ENCODE measurements around the gene PAXX.
"Not testable (repeated sequence)": the region's sequence is repeated elsewhere in the genome, so short reads cannot be mapped to it uniquely, and the experiment has no call there.

Gene PAXX

GRCh38 chr9:136997830-136998234 is 5.6 kb downstream of the PAXX start:
- WGBS, 2 experiments (ENCODE audit: insufficient coverage in 2 of 2): 94 to 95% methylated on average over 11 to 12 of the region's 18 CpGs
- H3K27ac ChIP-seq (ENCODE audit: low read depth, low read length, severe bottlenecking): no peak overlapping the region

GRCh38 chr9:137000177-137000930 is 8.1 kb downstream of the PAXX start:
- Histone ChIP-seq H3K4me1 (ENCODE audit: control insufficient read depth, insufficient read depth, low read length, poor library complexity, severe bottlenecking) (peaks cover 13% of the 10 kb centered on the region), H3K27ac (ENCODE audit: low read depth, low read length, severe bottlenecking) (no peak overlapping the region), H3K36me3 (ENCODE audit: control insufficient read depth, insufficient read depth, low read length) (no peaks in the 10 kb centered on the region), H3K9me3 (ENCODE audit: control insufficient read depth, low read length) (no peaks in the 10 kb centered on the region), H3K4me3 (ENCODE audit: extremely low read depth, insufficient read depth, low read length, poor library complexity, severe bottlenecking) (no peak overlapping the region)
- WGBS, 2 experiments (ENCODE audit: insufficient coverage in 2 of 2): 93 to 97% methylated on average over 6 of the region's 10 CpGs

More at GRCh38 chr9:136997830-136998234, 5.6 kb downstream of the PAXX start:
- no peak overlapping the region for H3K4me3 ChIP-seq (ENCODE audit: extremely low read depth, insufficient read depth, low read length, poor library complexity, severe bottlenecking)
- peaks cover 12% of the 10 kb centered on the region for H3K36me3 ChIP-seq (ENCODE audit: control insufficient read depth, insufficient read depth, low read length)
- H3K9me3 ChIP-seq (ENCODE audit: control insufficient read depth, low read length): no peaks in the 10 kb centered on the region
- H3K4me1 ChIP-seq (ENCODE audit: control insufficient read depth, insufficient read depth, low read length, poor library complexity, severe bottlenecking): peaks cover 19% of the 10 kb centered on the region

GRCh38 chr9:137001857-137002645 is 9.8 kb downstream of the PAXX start:
- H3K4me3 ChIP-seq (ENCODE audit: extremely low read depth, insufficient read depth, low read length, poor library complexity, severe bottlenecking): no peak overlapping the region
- H3K27ac ChIP-seq (ENCODE audit: low read depth, low read length, severe bottlenecking): no peak overlapping the region
- H3K4me1 ChIP-seq (ENCODE audit: control insufficient read depth, insufficient read depth, low read length, poor library complexity, severe bottlenecking): peaks cover 3% of the 10 kb centered on the region
- 87 to 90% methylated on average over 13 to 16 of the region's 20 CpGs for WGBS, 2 experiments (ENCODE audit: insufficient coverage in 2 of 2)
- no peaks in the 10 kb centered on the region for H3K36me3 ChIP-seq (ENCODE audit: control insufficient read depth, insufficient read depth, low read length)
- H3K9me3 ChIP-seq (ENCODE audit: control insufficient read depth, low read length): no peaks in the 10 kb centered on the region

GRCh38 chr9:137002646-137003041 is 10.4 kb downstream of the PAXX start:
- 94 to 95% methylated on average over 10 of the region's 10 CpGs for WGBS, 2 experiments (ENCODE audit: insufficient coverage in 2 of 2)
- no peaks in the 10 kb centered on the region for H3K36me3 ChIP-seq (ENCODE audit: control insufficient read depth, insufficient read depth, low read length)
- no peaks in the 10 kb centered on the region for H3K9me3 ChIP-seq (ENCODE audit: control insufficient read depth, low read length)
- H3K27ac ChIP-seq (ENCODE audit: low read depth, low read length, severe bottlenecking): no peak overlapping the region
- no peak overlapping the region for H3K4me3 ChIP-seq (ENCODE audit: extremely low read depth, insufficient read depth, low read length, poor library complexity, severe bottlenecking)
- peaks cover 3% of the 10 kb centered on the region for H3K4me1 ChIP-seq (ENCODE audit: control insufficient read depth, insufficient read depth, low read length, poor library complexity, severe bottlenecking)

GRCh38 chr9:137004285-137004684 is 12.1 kb downstream of the PAXX start:
- H3K4me3 ChIP-seq (ENCODE audit: extremely low read depth, insufficient read depth, low read length, poor library complexity, severe bottlenecking); H3K4me1 ChIP-seq (ENCODE audit: control insufficient read depth, insufficient read depth, low read length, poor library complexity, severe bottlenecking); H3K36me3 ChIP-seq (ENCODE audit: control insufficient read depth, insufficient read depth, low read length); H3K9me3 ChIP-seq (ENCODE audit: control insufficient read depth, low read length); H3K27ac ChIP-seq (ENCODE audit: low read depth, low read length, severe bottlenecking): not testable (repeated sequence)
- WGBS, 2 experiments (ENCODE audit: insufficient coverage in 2 of 2): 57 to 72% methylated on average over 7 to 12 of the region's 17 CpGs

GRCh38 chr9:137006116-137007003 is 14.1 kb downstream of the PAXX start:
- Histone ChIP-seq H3K4me3 (ENCODE audit: extremely low read depth, insufficient read depth, low read length, poor library complexity, severe bottlenecking) (no peak overlapping the region), H3K9me3 (ENCODE audit: control insufficient read depth, low read length) (no peaks in the 10 kb centered on the region), H3K36me3 (ENCODE audit: control insufficient read depth, insufficient read depth, low read length) (no peaks in the 10 kb centered on the region), H3K4me1 (ENCODE audit: control insufficient read depth, insufficient read depth, low read length, poor library complexity, severe bottlenecking) (no peaks in the 10 kb centered on the region), H3K27ac (ENCODE audit: low read depth, low read length, severe bottlenecking) (no peak overlapping the region)
- 92% methylated on average over 14 to 22 of the region's 24 CpGs for WGBS, 2 experiments (ENCODE audit: insufficient coverage in 2 of 2)

- 85 to 87% methylated on average over 22 to 26 of the region's 30 CpGs for WGBS, 2 experiments (ENCODE audit: insufficient coverage in 2 of 2)
- Histone ChIP-seq H3K27ac (ENCODE audit: low read depth, low read length, severe bottlenecking) (no peak overlapping the region), H3K36me3 (ENCODE audit: control insufficient read depth, insufficient read depth, low read length) (no peaks in the 10 kb centered on the region), H3K9me3 (ENCODE audit: control insufficient read depth, low read length) (no peaks in the 10 kb centered on the region), H3K4me1 (ENCODE audit: control insufficient read depth, insufficient read depth, low read length, poor library complexity, severe bottlenecking) (no peaks in the 10 kb centered on the region), H3K4me3 (ENCODE audit: extremely low read depth, insufficient read depth, low read length, poor library complexity, severe bottlenecking) (no peak overlapping the region)
These were observed 15.0 kb downstream of the PAXX start for GRCh38 chr9:137007108-137007815.

- Histone ChIP-seq H3K9me3 (ENCODE audit: control insufficient read depth, low read length) (no peaks in the 10 kb centered on the region), H3K4me3 (ENCODE audit: extremely low read depth, insufficient read depth, low read length, poor library complexity, severe bottlenecking) (no peak overlapping the region), H3K36me3 (ENCODE audit: control insufficient read depth, insufficient read depth, low read length) (no peaks in the 10 kb centered on the region), H3K4me1 (ENCODE audit: control insufficient read depth, insufficient read depth, low read length, poor library complexity, severe bottlenecking) (no peaks in the 10 kb centered on the region), H3K27ac (ENCODE audit: low read depth, low read length, severe bottlenecking) (no peak overlapping the region)
- WGBS, 2 experiments (ENCODE audit: insufficient coverage in 2 of 2): 87 to 89% methylated on average over 9 to 13 of the region's 13 CpGs
These were observed 15.6 kb downstream of the PAXX start for GRCh38 chr9:137007816-137008270.

GRCh38 chr9:137008312-137008711 is 16.1 kb downstream of the PAXX start:
- H3K9me3 ChIP-seq (ENCODE audit: control insufficient read depth, low read length): no peaks in the 10 kb centered on the region
- H3K36me3 ChIP-seq (ENCODE audit: control insufficient read depth, insufficient read depth, low read length): no peaks in the 10 kb centered on the region
- no peak overlapping the region for H3K4me3 ChIP-seq (ENCODE audit: extremely low read depth, insufficient read depth, low read length, poor library complexity, severe bottlenecking)
- WGBS, 2 experiments (ENCODE audit: insufficient coverage in 2 of 2): 87 to 91% methylated on average over 16 to 17 of the region's 22 CpGs
- no peaks in the 10 kb centered on the region for H3K4me1 ChIP-seq (ENCODE audit: control insufficient read depth, insufficient read depth, low read length, poor library complexity, severe bottlenecking)
- H3K27ac ChIP-seq (ENCODE audit: low read depth, low read length, severe bottlenecking): no peak overlapping the region

GRCh38 chr9:137009217-137009616 is 17.0 kb downstream of the PAXX start:
- Histone ChIP-seq H3K4me1 (ENCODE audit: control insufficient read depth, insufficient read depth, low read length, poor library complexity, severe bottlenecking) (no peaks in the 10 kb centered on the region), H3K27ac (ENCODE audit: low read depth, low read length, severe bottlenecking) (no peak overlapping the region), H3K9me3 (ENCODE audit: control insufficient read depth, low read length) (no peaks in the 10 kb centered on the region), H3K4me3 (ENCODE audit: extremely low read depth, insufficient read depth, low read length, poor library complexity, severe bottlenecking) (no peak overlapping the region), H3K36me3 (ENCODE audit: control insufficient read depth, insufficient read depth, low read length) (no peaks in the 10 kb centered on the region)
- 93 to 94% methylated on average over 5 to 13 of the region's 18 CpGs for WGBS, 2 experiments (ENCODE audit: insufficient coverage in 2 of 2)
